ENCODE results near the gene SEC24C.

The SEC24C gene

DNA sequence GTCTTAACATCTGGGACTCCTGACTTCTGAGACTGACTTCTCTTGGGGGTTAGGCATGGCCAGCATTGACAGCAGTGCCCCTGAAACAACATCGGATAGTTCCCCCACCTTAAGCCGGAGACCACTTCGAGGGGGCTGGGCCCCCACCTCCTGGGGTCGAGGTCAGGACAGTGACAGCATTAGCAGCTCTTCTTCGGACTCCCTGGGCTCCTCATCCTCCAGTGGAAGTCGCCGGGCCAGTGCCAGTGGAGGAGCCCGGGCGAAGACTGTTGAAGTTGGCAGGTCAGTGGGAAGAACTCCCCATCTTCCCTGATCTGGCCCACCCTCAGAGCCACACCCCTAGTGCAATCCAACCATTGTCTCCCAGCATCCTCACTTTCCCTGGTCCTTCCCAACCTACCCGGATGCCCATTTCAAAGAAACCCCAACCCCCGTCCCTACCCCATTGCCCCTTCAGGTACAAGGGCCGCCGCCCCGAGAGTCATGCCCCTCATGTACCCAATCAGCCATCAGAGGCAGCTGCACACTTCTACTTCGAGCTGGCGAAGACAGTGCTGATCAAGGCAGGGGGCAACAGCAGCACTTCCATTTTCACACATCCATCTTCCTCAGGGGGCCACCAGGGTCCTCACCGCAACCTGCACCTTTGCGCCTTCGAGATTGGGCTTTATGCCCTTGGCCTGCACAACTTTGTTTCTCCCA, 53.3 kb downstream of the SEC24C start:
- Histone ChIP-seq H3K27me3 (no peaks in the 10 kb centered on the region), H3K4me3 (ENCODE audit: low read depth, low read length) (no peak overlapping the region), H3K36me3 (peaks cover 6% of the 10 kb centered on the region), H3K9me3 (no peaks in the 10 kb centered on the region), H3K4me1 (no peaks in the 10 kb centered on the region)
- DNase-seq, result no peak
- TF ChIP-seq CTCF (IDR thresholded peaks at IDR 0.05; ENCODE audit: low read depth, low read length), result no peak

DNA sequence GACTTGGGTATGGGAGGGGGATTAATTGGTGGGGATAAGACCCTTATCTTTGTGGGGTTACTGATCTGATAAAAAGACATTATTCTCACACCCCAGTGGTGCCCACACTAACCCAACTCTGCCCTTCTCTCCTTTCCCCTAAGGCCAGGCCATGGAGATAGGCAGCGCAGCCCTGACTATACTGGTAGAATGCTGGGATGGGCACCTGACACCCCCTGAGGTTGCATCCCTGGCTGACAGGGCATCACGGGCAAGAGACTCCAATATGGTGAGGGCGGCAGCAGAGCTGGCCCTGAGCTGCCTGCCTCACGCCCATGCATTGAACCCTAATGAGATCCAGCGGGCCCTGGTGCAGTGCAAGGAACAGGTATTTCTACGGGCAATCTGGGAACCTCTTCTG, 53.9 kb downstream of the SEC24C start:
- TF ChIP-seq CTCF (IDR thresholded peaks at IDR 0.05; ENCODE audit: low read depth, low read length), result no peak
- no peaks in the 10 kb centered on the region for H3K9me3 ChIP-seq
- no peak for DNase-seq
- H3K27me3 ChIP-seq, result no peaks in the 10 kb centered on the region
- no peaks in the 10 kb centered on the region for H3K4me1 ChIP-seq
- H3K4me3 ChIP-seq (ENCODE audit: low read depth, low read length), result no peak overlapping the region
- peaks cover 3% of the 10 kb centered on the region for H3K36me3 ChIP-seq

GRCh38 chr10:73798927-73799560, 54.9 kb downstream of the SEC24C start:
- H3K36me3 ChIP-seq, result peaks cover 3% of the 10 kb centered on the region
- no peak overlapping the region for H3K4me3 ChIP-seq (ENCODE audit: low read depth, low read length)
- no peaks in the 10 kb centered on the region for H3K9me3 ChIP-seq
- TF ChIP-seq CTCF (IDR thresholded peaks at IDR 0.05; ENCODE audit: low read depth, low read length), result no peak
- H3K27me3 ChIP-seq, result no peaks in the 10 kb centered on the region
- no peak for DNase-seq
- H3K4me1 ChIP-seq, result no peaks in the 10 kb centered on the region

DNA sequence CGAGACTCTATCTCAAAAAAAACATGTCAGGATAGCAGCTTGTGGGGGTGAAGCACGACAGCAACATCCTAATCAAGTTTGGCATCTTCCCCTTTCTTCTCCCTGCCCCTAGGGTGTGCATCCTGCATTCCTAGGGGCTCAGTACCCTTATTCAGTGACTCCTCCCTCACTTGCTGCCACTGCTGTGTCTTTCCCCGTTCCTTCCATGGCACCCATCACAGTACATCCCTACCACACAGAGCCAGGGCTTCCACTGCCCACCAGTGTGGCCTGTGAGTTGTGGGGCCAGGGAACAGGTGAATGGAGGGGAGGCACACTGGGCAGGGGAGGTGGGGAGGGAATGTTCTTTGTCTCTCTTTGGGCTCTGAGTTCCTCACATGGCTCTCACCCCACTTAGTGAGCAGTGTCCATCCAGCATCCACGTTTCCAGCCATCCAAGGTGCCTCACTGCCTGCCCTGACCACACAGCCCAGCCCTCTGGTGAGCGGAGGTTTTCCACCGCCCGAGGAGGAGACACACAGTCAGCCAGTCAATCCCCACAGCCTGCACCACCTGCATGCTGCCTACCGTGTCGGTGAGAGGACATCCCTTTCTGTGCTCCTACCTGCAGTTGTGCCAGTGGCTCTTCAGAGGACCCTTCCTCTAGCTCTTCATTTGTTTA, 55.9 kb downstream of the SEC24C start:
- no peak for TF ChIP-seq CTCF (IDR thresholded peaks at IDR 0.05; ENCODE audit: low read depth, low read length)
- no peak for DNase-seq
- Histone ChIP-seq H3K27me3 (no peaks in the 10 kb centered on the region), H3K4me3 (ENCODE audit: low read depth, low read length) (no peak overlapping the region), H3K36me3 (peaks cover 3% of the 10 kb centered on the region), H3K9me3 (no peaks in the 10 kb centered on the region), H3K4me1 (no peaks in the 10 kb centered on the region)

DNA sequence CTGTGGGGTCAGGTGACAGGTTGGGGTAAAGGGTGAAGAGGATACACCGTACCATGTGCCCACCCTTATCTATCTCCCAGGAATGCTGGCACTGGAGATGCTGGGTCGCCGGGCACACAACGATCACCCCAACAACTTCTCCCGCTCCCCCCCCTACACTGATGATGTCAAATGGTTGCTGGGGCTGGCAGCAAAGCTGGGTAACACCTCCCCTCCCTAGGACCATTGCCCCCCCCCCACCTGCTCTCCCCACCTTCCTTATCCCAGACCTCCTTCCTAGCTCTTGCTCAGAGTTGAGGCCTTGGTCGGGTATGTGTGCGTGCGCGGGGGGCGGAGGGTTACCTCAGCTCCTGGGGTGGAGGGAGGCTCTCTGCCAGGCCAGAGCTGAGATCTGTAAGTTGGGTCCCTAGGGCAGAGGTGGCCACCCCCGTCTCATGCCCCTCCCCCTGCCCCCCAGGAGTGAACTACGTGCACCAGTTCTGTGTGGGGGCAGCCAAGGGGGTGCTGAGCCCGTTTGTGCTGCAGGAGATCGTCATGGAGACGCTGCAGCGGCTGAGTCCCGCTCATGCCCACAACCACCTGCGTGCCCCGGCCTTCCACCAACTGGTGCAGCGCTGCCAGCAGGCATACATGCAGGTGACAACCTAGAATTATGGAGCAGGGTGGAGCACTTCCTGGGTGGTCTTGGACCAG, 56.5 kb downstream of the SEC24C start:
- peaks cover 3% of the 10 kb centered on the region for H3K36me3 ChIP-seq
- no peak for DNase-seq
- H3K27me3 ChIP-seq, result no peaks in the 10 kb centered on the region
- H3K9me3 ChIP-seq, result no peaks in the 10 kb centered on the region
- no peak overlapping the region for H3K4me3 ChIP-seq (ENCODE audit: low read depth, low read length)
- TF ChIP-seq CTCF (IDR thresholded peaks at IDR 0.05; ENCODE audit: low read depth, low read length), result no peak
- H3K4me1 ChIP-seq, result no peaks in the 10 kb centered on the region

Measured in BE2C (cell line).